AG04449 (cell line): ENCODE measurements around the gene DDO.

ENCODE experiments used
- CTCF ChIA-PET: fragments of 350-600 bp; formaldehyde crosslinking; extraction: SDS; loops from one replicate; lab custom pipeline; 2021; ENCODE audit warnings: antibody characterized with exemption; lab: Yijun Ruan, JAX
- POLR2A ChIA-PET: fragments of 400-600, 350-600 bp; formaldehyde crosslinking; extraction: SDS; loops from one replicate; lab custom pipeline; 2020; ENCODE audit warnings: antibody characterized with exemption, inconsistent platforms; lab: Yijun Ruan, JAX
- DNase-seq: peaks from one replicate; pipeline ENCODE4 v3.0.0-alpha.2; 2010; ENCODE audit warnings: low read depth, low spot score
- H3K4me3 ChIP-seq: 2 replicates; pipeline ENCODE4 v1.5.1; 2011; ENCODE audit warnings: low read depth, mild to moderate bottlenecking, control low read depth, low read length
- TF ChIP-seq, protein P1 (sequence below): IDR thresholded peaks from one replicate; pipeline ENCODE4 v1.5.1; 2011; ENCODE audit warnings: mild to moderate bottlenecking, moderate library complexity, low read length, control low read depth, inconsistent platforms; ENCODE audit not compliant: insufficient read depth; ENCODE audit errors: missing control alignments

The DDO gene

DNA sequence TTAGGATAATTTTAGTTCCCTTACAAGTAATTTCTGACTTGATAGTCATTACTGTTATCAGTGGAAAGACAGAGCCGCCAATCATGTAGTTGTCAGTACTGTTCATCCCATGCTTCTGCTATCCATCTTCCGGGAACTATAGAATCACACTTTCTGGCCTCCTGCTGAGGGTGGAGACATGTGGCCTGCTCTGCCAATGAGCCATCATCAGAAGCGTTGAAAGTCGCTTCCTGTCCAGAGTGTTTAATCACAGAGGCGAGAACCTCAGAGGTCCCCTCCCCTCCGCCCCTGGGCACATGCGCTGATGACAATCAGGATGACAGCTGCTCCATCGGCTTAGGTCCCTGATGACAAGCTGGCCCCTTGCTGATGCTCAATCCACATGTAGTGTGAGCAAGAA, 3.0 kb downstream of the DDO start:
- CTCF ChIA-PET: no interaction called here
- POLR2A ChIA-PET: no interaction called here
- TF ChIP-seq, protein P1, sequence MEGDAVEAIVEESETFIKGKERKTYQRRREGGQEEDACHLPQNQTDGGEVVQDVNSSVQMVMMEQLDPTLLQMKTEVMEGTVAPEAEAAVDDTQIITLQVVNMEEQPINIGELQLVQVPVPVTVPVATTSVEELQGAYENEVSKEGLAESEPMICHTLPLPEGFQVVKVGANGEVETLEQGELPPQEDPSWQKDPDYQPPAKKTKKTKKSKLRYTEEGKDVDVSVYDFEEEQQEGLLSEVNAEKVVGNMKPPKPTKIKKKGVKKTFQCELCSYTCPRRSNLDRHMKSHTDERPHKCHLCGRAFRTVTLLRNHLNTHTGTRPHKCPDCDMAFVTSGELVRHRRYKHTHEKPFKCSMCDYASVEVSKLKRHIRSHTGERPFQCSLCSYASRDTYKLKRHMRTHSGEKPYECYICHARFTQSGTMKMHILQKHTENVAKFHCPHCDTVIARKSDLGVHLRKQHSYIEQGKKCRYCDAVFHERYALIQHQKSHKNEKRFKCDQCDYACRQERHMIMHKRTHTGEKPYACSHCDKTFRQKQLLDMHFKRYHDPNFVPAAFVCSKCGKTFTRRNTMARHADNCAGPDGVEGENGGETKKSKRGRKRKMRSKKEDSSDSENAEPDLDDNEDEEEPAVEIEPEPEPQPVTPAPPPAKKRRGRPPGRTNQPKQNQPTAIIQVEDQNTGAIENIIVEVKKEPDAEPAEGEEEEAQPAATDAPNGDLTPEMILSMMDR: no peak
- no peak for DNase-seq
- no peak overlapping the region for H3K4me3 ChIP-seq

DNA sequence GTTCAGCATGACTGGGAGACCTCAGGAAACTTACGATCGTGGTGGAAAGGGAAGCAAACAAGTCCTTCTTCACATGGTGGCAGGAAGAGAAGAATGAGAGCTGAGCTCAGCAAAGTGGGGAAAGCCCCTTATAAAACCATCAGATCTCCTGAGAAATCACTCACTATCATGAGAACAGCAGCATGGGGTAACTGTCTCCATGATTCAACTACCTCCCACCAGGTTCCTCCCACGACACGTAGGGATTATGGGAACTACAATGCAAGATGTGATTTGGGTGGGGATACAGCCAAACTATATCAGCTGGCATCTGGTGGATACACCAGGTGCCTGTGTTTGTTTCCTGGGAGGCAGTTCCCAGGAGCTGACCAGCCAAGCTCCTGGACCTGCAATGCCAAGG, 4.9 kb downstream of the DDO start:
- no peak for DNase-seq
- ChIA-PET POLR2A (no interaction called here), CTCF (interaction anchor here (0.5 kb wide), 1 partner anchor 19 kb away, joined by 3 read pairs; no protein-coding TSS in a partner anchor)
- TF ChIP-seq, protein P1: no peak
- no peak overlapping the region for H3K4me3 ChIP-seq

DNA sequence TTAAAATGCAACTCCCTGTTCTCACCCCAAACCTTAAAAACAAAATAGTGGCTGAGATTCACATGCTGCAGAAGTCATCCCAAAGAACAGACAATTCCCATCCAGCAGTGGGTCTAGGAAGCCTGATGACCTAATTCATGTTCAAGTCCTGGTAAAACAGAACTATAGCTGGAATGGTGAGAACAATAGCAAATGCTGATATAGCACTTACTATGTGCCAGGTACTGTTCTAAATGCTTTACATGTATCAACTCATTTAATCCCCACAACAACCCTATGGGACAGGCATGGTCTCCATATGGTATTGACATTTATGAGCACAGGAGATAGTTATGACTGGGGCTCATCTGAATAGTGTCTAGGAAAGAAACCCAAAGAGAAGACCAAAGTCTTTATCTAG, 5.6 kb downstream of the DDO start:
- DNase-seq: no peak
- POLR2A ChIA-PET: interaction anchor here (0.6 kb wide), 1 partner anchor 9 kb away, joined by 3 read pairs; no protein-coding TSS in a partner anchor
- TF ChIP-seq, protein P1: no peak
- H3K4me3 ChIP-seq: no peak overlapping the region
- CTCF ChIA-PET: no interaction called here

DNA sequence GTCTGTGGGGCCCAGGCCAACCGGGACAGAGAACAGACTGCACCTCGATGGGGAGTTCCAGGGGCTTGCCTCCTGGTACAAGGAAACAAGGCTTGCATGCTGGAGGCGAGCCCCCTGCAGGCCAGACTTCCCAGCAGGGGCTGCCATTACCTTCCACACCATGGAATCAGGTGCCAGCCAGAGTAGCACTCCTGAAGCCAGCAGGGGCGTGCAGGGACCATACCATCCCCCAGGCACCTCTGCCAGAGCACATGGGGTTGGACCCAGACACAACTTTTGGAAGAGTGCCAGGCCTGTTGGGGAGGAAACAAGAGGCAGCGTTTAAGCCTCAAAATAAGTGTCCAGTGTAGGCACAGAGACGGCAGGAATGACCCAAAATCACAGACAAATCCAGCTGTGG, 6.5 kb downstream of the DDO start:
- H3K4me3 ChIP-seq: no peak overlapping the region
- POLR2A ChIA-PET: no interaction called here
- no peak for DNase-seq
- TF ChIP-seq, protein P1: no peak
- CTCF ChIA-PET: no interaction called here

DNA sequence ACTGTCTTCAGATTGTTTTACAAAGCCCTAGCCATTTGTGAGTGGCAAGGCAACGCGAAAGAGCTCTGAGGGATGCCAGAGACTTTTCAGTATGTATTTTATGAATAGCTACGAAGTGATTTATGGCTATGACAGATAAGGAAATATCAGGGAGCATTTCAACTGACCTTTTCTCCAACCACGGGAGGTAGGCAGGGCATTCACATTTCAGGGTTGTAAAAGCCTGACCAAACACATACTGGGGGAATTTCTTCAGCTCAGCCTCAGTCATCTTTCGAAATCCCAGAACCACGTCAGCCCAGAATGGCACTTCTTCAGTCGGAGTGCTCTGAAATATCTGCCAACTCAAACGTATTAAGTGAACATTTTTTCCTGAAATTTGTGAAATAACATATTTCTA, 10.8 kb downstream of the DDO start:
- POLR2A ChIA-PET: no interaction called here
- H3K4me3 ChIP-seq: no peak overlapping the region
- TF ChIP-seq, protein P1: no peak
- CTCF ChIA-PET: interaction anchor here (4.2 kb wide), 1 partner anchor 12 kb away, joined by 24 read pairs; no protein-coding TSS in a partner anchor
- DNase-seq: no peak

DNA sequence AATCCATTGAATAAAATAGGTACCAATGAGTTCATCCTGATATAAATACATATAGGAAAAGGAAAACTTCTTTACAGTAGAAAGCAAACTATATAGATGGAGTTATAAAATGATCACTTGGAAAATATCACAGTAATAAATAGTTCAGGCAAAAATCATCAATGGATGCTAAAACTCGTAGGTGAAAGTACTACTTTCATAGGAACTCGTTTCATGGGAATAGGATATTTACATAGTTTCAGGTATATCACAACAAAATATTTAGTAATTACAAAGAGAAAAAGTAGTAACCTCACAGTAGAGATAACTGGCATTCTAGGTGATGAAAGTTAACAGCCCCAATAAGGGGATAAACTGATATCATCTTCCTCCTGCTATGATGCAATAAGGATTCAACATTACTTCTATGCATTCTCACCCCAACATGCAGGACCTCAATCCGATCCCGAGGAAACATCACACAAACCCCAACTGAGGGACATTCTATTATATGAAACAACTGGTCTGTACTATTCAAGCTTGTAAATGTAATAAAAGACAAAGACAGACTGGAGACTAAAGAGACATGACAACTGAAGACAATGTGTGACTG, 13.7 kb downstream of the DDO start:
- POLR2A ChIA-PET: no interaction called here
- TF ChIP-seq, protein P1: no peak
- DNase-seq: no peak
- H3K4me3 ChIP-seq: no peak overlapping the region
- CTCF ChIA-PET: interaction anchor here (0.6 to 4.2 kb wide), 3 partner anchors 9 to 34 kb away, joined by 3 to 24 read pairs (median 5); no protein-coding TSS in a partner anchor
